ENCODE measurements around the gene VIM.

Gene VIM

GRCh38 chr10:17206210-17206709 is 21.8 kb upstream of the VIM start:
- H3F3A ChIP-seq (ENCODE audit: low read depth) = peaks cover 10% of the 10 kb centered on the region; the same call in 1 of the 2 replicates
- peak overlapping the region; percentile 33 for H3K4me3 ChIP-seq (ENCODE audit: low read length, poor library complexity, severe bottlenecking)
- H3K36me3 ChIP-seq (ENCODE audit: insufficient read depth, low read length) = no peaks in the 10 kb centered on the region
- H3K79me2 ChIP-seq (ENCODE audit: insufficient read depth, low read length) = no peaks in the 10 kb centered on the region
- H3K9me2 ChIP-seq (replicated peaks; ENCODE audit: low read depth, low read length) = no peaks in the 10 kb centered on the region
- peak overlapping the region; percentile 59 for H3K9ac ChIP-seq (ENCODE audit: low read depth, low read length, poor library complexity, severe bottlenecking)
- TF ChIP-seq EZH2phosphoT487 (IDR thresholded peaks at IDR 0.05; ENCODE audit: borderline replicate concordance) = no peak
- no peak for TF ChIP-seq CTCF (conservative IDR thresholded peaks at IDR 0.05; ENCODE audit: low read length)
- peak overlapping the region; percentile 70 for H3K4me2 ChIP-seq (ENCODE audit: low read depth, low read length, poor library complexity, severe bottlenecking)
- peak overlapping the region; percentile 77 for H2AFZ ChIP-seq (ENCODE audit: low read length)
- H3K9me3 ChIP-seq (ENCODE audit: insufficient read depth, low read depth, low read length) = no peaks in the 10 kb centered on the region
- no peaks in the 10 kb centered on the region for H4K20me1 ChIP-seq (ENCODE audit: insufficient read depth, low read length, poor library complexity, severe bottlenecking)
- H3K27me3 ChIP-seq (ENCODE audit: insufficient read depth, low read length, poor library complexity, severe bottlenecking) = no peaks in the 10 kb centered on the region
- peaks cover 48% of the 10 kb centered on the region for H3K4me1 ChIP-seq (ENCODE audit: insufficient read depth, low read length, poor library complexity, severe bottlenecking)

- Histone ChIP-seq H3K36me3 (ENCODE audit: insufficient read depth, low read length) (no peaks in the 10 kb centered on the region), H3K9ac (ENCODE audit: low read depth, low read length, poor library complexity, severe bottlenecking) (peak overlapping the region; percentile 41), H3K9me2 (replicated peaks; ENCODE audit: low read depth, low read length) (no peaks in the 10 kb centered on the region), H3K79me2 (ENCODE audit: insufficient read depth, low read length) (no peaks in the 10 kb centered on the region), H3K9me3 (ENCODE audit: insufficient read depth, low read depth, low read length) (no peaks in the 10 kb centered on the region), H3K4me1 (ENCODE audit: insufficient read depth, low read length, poor library complexity, severe bottlenecking) (peaks cover 56% of the 10 kb centered on the region), H3F3A (ENCODE audit: low read depth) (0 out of 2 replicates have a peak, but pooled peaks cover 10% of the 10 kb centered on the region), H3K27me3 (ENCODE audit: insufficient read depth, low read length, poor library complexity, severe bottlenecking) (no peaks in the 10 kb centered on the region), H3K4me2 (ENCODE audit: low read depth, low read length, poor library complexity, severe bottlenecking) (peak overlapping the region; percentile 62), H3K4me3 (ENCODE audit: low read length, poor library complexity, severe bottlenecking) (no peak overlapping the region), H4K20me1 (ENCODE audit: insufficient read depth, low read length, poor library complexity, severe bottlenecking) (no peaks in the 10 kb centered on the region), H2AFZ (ENCODE audit: low read length) (peak overlapping the region; percentile 79)
- TF ChIP-seq EZH2phosphoT487 (IDR thresholded peaks at IDR 0.05; ENCODE audit: borderline replicate concordance) (no peak), CTCF (conservative IDR thresholded peaks at IDR 0.05; ENCODE audit: low read length) (no peak)
Measured at GRCh38 chr10:17208476-17208875, 19.6 kb upstream of the VIM start.

- no peaks in the 10 kb centered on the region for H3K9me2 ChIP-seq (replicated peaks; ENCODE audit: low read depth, low read length)
- H3K4me3 ChIP-seq (ENCODE audit: low read length, poor library complexity, severe bottlenecking) = no peak overlapping the region
- TF ChIP-seq EZH2phosphoT487 (IDR thresholded peaks at IDR 0.05; ENCODE audit: borderline replicate concordance) = no peak
- no peak for TF ChIP-seq CTCF (conservative IDR thresholded peaks at IDR 0.05; ENCODE audit: low read length)
- no peaks in the 10 kb centered on the region for H3K9me3 ChIP-seq (ENCODE audit: insufficient read depth, low read depth, low read length)
- H3K4me1 ChIP-seq (ENCODE audit: insufficient read depth, low read length, poor library complexity, severe bottlenecking) = peaks cover 62% of the 10 kb centered on the region
- H3K79me2 ChIP-seq (ENCODE audit: insufficient read depth, low read length) = no peaks in the 10 kb centered on the region
- no peak overlapping the region for H2AFZ ChIP-seq (ENCODE audit: low read length)
- H3K27me3 ChIP-seq (ENCODE audit: insufficient read depth, low read length, poor library complexity, severe bottlenecking) = no peaks in the 10 kb centered on the region
- H3F3A ChIP-seq (ENCODE audit: low read depth) = 0 out of 2 replicates have a peak, but pooled peaks cover 10% of the 10 kb centered on the region
- no peaks in the 10 kb centered on the region for H3K36me3 ChIP-seq (ENCODE audit: insufficient read depth, low read length)
- no peak overlapping the region for H3K4me2 ChIP-seq (ENCODE audit: low read depth, low read length, poor library complexity, severe bottlenecking)
- H3K9ac ChIP-seq (ENCODE audit: low read depth, low read length, poor library complexity, severe bottlenecking) = no peak overlapping the region
- H4K20me1 ChIP-seq (ENCODE audit: insufficient read depth, low read length, poor library complexity, severe bottlenecking) = no peaks in the 10 kb centered on the region
Measured at GRCh38 chr10:17209302-17209701, 18.7 kb upstream of the VIM start.

Data from Loucy (cell line).